ENCODE results near the gene PPP1R7. TPM values are rescaled to one million over a fixed set of nuclear protein-coding genes. Genes with fewer than 3 reads are reported as not detected.

PPP1R7 gene
- total RNA-seq, 1 donor from 2014 or later: 61.5 TPM

DNA sequence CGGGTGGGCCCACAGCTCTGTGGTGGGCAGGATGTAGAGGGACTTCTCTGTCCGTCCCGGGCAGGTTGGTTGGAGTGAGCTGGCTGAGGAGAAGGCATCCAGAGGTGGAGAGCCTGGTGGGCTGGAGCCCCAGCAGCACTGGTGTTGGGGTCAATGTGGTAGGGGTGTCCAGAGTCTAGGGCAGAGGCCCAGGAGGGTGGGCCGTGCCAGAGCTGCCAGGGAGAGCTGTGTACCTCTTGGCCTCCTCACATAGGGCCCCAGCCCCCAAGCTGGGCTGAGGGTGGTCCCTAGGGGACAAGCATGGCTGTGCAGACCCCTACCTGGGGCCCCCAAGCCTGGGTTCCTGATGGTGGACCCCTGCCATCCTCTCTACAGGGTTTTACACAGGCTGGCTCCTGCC lies 54.2 kb downstream of the PPP1R7 start:
- no peaks in the 10 kb centered on the region for H3K27me3 ChIP-seq (ENCODE audit: low read depth)
- H3K27ac ChIP-seq (replicated peaks): no peak overlapping the region
- H3K4me3 ChIP-seq: no peak overlapping the region
- H3K4me1 ChIP-seq: no peaks in the 10 kb centered on the region
- no peaks in the 10 kb centered on the region for H3K36me3 ChIP-seq
- intact Hi-C loops (cut with micrococcal nuclease): no loop called here
- H3K9me3 ChIP-seq (replicated peaks): no peaks in the 10 kb centered on the region
- TF ChIP-seq, protein P1, sequence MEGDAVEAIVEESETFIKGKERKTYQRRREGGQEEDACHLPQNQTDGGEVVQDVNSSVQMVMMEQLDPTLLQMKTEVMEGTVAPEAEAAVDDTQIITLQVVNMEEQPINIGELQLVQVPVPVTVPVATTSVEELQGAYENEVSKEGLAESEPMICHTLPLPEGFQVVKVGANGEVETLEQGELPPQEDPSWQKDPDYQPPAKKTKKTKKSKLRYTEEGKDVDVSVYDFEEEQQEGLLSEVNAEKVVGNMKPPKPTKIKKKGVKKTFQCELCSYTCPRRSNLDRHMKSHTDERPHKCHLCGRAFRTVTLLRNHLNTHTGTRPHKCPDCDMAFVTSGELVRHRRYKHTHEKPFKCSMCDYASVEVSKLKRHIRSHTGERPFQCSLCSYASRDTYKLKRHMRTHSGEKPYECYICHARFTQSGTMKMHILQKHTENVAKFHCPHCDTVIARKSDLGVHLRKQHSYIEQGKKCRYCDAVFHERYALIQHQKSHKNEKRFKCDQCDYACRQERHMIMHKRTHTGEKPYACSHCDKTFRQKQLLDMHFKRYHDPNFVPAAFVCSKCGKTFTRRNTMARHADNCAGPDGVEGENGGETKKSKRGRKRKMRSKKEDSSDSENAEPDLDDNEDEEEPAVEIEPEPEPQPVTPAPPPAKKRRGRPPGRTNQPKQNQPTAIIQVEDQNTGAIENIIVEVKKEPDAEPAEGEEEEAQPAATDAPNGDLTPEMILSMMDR (IDR thresholded peaks at IDR 0.05; ENCODE audit: borderline replicate concordance): no peak
- DNase-seq: no peak

DNA sequence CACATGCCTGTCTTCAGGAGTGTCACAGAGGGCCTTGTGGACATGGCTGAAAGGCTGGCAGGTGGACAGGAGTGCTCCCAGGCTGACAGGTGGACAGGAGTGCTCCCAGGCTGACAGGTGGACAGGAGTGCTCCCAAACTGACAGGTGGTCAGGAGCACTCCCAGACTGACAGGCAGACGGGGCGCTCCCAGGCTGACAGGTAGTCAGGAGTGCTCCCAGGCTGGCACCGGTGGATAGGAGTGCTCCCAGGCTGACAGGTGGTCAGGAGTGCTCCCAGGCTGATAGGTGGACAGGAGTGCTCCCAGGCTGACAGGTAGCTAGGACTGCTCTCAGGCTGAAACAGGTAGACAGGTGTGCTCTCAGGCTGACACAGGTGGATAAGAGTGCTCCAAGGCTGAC lies 54.8 kb downstream of the PPP1R7 start:
- Histone ChIP-seq H3K36me3 (no peaks in the 10 kb centered on the region), H3K4me1 (no peaks in the 10 kb centered on the region), H3K27me3 (ENCODE audit: low read depth) (no peaks in the 10 kb centered on the region), H3K9me3 (replicated peaks) (no peaks in the 10 kb centered on the region), H3K27ac (replicated peaks) (no peak overlapping the region), H3K4me3 (no peak overlapping the region)
- TF ChIP-seq, protein P1 (IDR thresholded peaks at IDR 0.05; ENCODE audit: borderline replicate concordance): no peak
- no peak for DNase-seq
- intact Hi-C loops (cut with micrococcal nuclease): no loop called here

DNA sequence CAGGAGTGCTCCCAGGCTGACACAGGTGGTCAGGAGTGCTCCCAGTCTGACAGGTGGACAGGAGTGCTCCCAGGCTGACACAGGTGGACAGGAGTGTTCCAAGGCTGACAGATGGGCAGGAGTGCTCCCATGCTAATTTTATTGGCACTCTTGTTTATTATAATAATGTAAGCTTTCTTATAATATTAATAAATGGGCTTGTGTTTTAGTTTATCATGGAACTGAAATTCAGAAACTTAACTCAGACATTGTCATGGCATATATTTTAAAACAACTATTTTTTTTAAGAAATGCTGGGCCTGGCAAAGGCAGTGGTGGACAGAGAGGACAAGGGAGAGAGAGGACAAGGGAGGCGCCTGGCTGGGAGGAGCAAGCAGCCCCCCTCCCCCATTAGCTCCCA lies 56.9 kb downstream of the PPP1R7 start:
- TF ChIP-seq, protein P1 (IDR thresholded peaks at IDR 0.05; ENCODE audit: borderline replicate concordance): no peak
- H3K4me1 ChIP-seq: no peaks in the 10 kb centered on the region
- no peak overlapping the region for H3K4me3 ChIP-seq
- H3K36me3 ChIP-seq: no peaks in the 10 kb centered on the region
- no peaks in the 10 kb centered on the region for H3K27me3 ChIP-seq (ENCODE audit: low read depth)
- intact Hi-C loops (cut with micrococcal nuclease): no loop called here
- no peaks in the 10 kb centered on the region for H3K9me3 ChIP-seq (replicated peaks)
- DNase-seq: no peak
- no peak overlapping the region for H3K27ac ChIP-seq (replicated peaks)

DNA sequence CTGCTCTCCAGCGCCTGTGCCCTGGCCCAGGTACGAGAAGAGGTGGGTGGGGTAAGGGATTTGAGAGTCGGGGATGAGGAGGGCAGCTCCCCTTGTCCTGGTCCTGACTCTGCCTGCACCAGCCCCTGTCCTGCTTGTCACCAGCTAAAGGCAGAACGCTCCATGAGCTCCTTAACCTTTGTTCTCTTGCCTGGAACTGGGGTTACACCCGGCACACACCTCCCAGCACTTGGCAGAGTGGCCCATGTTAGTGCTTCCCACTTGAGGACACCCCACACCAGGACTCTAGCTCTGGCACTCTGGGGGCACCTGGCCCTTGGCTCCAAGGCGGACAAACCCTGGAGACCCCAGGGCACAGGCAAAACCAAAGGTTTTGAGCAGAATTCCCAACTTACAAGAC lies 57.4 kb downstream of the PPP1R7 start:
- Histone ChIP-seq H3K4me3 (no peak overlapping the region), H3K27ac (replicated peaks) (no peak overlapping the region), H3K9me3 (replicated peaks) (no peaks in the 10 kb centered on the region), H3K36me3 (no peaks in the 10 kb centered on the region), H3K27me3 (ENCODE audit: low read depth) (no peaks in the 10 kb centered on the region), H3K4me1 (no peaks in the 10 kb centered on the region)
- no peak for DNase-seq
- TF ChIP-seq, protein P1 (IDR thresholded peaks at IDR 0.05; ENCODE audit: borderline replicate concordance): no peak
- intact Hi-C loops (cut with micrococcal nuclease): no loop called here

DNA sequence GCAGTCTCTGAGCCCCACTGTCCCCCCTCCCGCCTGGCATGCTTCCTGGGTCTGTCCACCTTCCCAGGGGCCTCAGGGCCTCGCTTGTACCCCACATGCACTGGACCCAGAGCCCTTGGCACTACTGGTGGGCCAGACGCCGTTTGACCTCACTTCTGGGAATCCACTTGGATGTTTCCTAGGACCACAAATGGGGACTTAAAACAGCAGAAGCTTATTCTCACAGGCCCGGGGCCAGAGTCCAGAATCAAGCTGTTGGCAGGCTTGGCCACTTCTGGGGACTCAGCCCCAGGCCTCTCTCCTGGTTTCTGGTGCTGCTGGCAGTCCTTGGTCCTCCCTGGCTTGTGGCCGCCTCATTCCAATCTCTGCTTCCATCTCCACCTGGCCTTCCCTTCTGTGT lies 57.8 kb downstream of the PPP1R7 start:
- intact Hi-C loops (cut with micrococcal nuclease): no loop called here
- no peaks in the 10 kb centered on the region for H3K27me3 ChIP-seq (ENCODE audit: low read depth)
- TF ChIP-seq, protein P1 (IDR thresholded peaks at IDR 0.05; ENCODE audit: borderline replicate concordance): no peak
- no peaks in the 10 kb centered on the region for H3K9me3 ChIP-seq (replicated peaks)
- no peak overlapping the region for H3K4me3 ChIP-seq
- no peak for DNase-seq
- H3K4me1 ChIP-seq: no peaks in the 10 kb centered on the region
- H3K27ac ChIP-seq (replicated peaks): no peak overlapping the region
- no peaks in the 10 kb centered on the region for H3K36me3 ChIP-seq

DNA sequence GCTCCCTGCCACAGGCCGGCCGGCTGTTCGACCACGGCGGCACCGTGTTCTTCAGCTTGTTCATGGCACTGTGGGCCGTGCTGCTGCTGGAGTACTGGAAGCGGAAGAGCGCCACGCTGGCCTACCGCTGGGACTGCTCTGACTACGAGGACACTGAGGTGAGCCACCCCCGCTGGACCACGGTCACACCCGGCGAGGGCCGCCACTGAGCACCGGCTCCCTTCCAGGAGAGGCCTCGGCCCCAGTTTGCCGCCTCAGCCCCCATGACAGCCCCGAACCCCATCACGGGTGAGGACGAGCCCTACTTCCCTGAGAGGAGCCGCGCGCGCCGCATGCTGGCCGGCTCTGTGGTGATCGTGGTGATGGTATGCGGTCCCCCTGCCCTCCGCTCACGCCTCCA lies 59.0 kb downstream of the PPP1R7 start:
- DNase-seq: no peak
- intact Hi-C loops (cut with micrococcal nuclease): no loop called here
- TF ChIP-seq, protein P1 (IDR thresholded peaks at IDR 0.05; ENCODE audit: borderline replicate concordance): no peak
- Histone ChIP-seq H3K4me1 (no peaks in the 10 kb centered on the region), H3K27ac (replicated peaks) (no peak overlapping the region), H3K27me3 (ENCODE audit: low read depth) (no peaks in the 10 kb centered on the region), H3K4me3 (no peak overlapping the region), H3K9me3 (replicated peaks) (no peaks in the 10 kb centered on the region), H3K36me3 (no peaks in the 10 kb centered on the region)
